H1 (cell line): ENCODE measurements around the gene AKT1S1. TPM values are rescaled to one million over a fixed set of nuclear protein-coding genes. Genes with fewer than 3 reads are reported as not detected.

Experiments used
- CTCF ChIA-PET: fragments of 300-600 bp; sonication (Branson Sonifier 250); formaldehyde crosslinking; loops from one replicate; lab custom pipeline; 2021; ENCODE audit not compliant: partially characterized antibody; lab: Charles Lee
- POLR2A ChIA-PET: fragments of 300-600 bp; sonication (Branson Sonifier 250); formaldehyde crosslinking; loops from one replicate; lab custom pipeline; 2021; ENCODE audit warnings: inconsistent platforms; ENCODE audit not compliant: partially characterized antibody; lab: Charles Lee
- DNase-seq, 2 experiments: peaks; one replicate each; pipeline versions ENCODE4 v3.0.0 to v3.0.0-alpha.2; 2010 to 2022; ENCODE audit warnings: low spot score in 2 of 2, low read depth in 1 of 2, mixed read lengths in 1 of 2
- FAIRE-seq: peaks from 2 replicates; lab custom pipeline; 2011; peaks lifted over from hg19 to GRCh38; lab: Jason Lieb, UNC
- H2AFZ ChIP-seq: 2 replicates; pipeline ENCODE4 v1.8.1; 2012; ENCODE audit warnings: low read length, inconsistent platforms
- H2AK5ac ChIP-seq: 2 replicates; pipeline ENCODE4 v1.6.1; 2013; ENCODE audit warnings: low read depth, low read length
- H2BK120ac ChIP-seq: replicated peaks from 2 replicates; pipeline ENCODE3; 2013; ENCODE audit warnings: low read depth, low read length, inconsistent platforms
- H2BK12ac ChIP-seq: 2 replicates; pipeline ENCODE4 v1.6.1; 2013; ENCODE audit warnings: low read depth, low read length
- H2BK15ac ChIP-seq: 2 replicates; pipeline ENCODE4 v1.6.1; 2013; ENCODE audit warnings: low read length
- H2BK20ac ChIP-seq: 2 replicates; pipeline ENCODE4 v1.6.1; 2013; ENCODE audit warnings: low read length
- H2BK5ac ChIP-seq: 2 replicates; pipeline ENCODE4 v1.6.1; 2013; ENCODE audit warnings: low read depth, low read length
- H3K14ac ChIP-seq: 2 replicates; pipeline ENCODE4 v1.6.1; 2013; ENCODE audit warnings: inconsistent platforms; ENCODE audit not compliant: insufficient read length
- H3K18ac ChIP-seq: 2 replicates; pipeline ENCODE4 v1.6.1; 2013; ENCODE audit warnings: low read length; ENCODE audit errors: extremely low read depth
- H3K23ac ChIP-seq: 2 replicates; pipeline ENCODE4 v1.6.1; 2013; ENCODE audit warnings: inconsistent platforms; ENCODE audit not compliant: insufficient read length
- H3K23me2 ChIP-seq: 2 replicates; pipeline ENCODE4 v1.6.1; 2013; ENCODE audit warnings: low read depth, low read length
- H3K27ac ChIP-seq: 2 replicates; pipeline ENCODE4 v1.6.1; 2011; ENCODE audit warnings: low read depth, low read length, inconsistent platforms
- H3K27me3 ChIP-seq, 4 experiments: replicated peaks in 1 of 4; 1 replicate in 1 of 4; 2 replicates in 3 of 4; pipeline versions ENCODE4 v1.6.1 to v1.8.1; 2011 to 2013; ENCODE audit warnings: low read length in 3 of 4, mild to moderate bottlenecking in 3 of 4, inconsistent platforms in 2 of 4, mixed read lengths in 2 of 4, moderate library complexity in 1 of 4; ENCODE audit not compliant: control insufficient read depth in 3 of 4, insufficient read depth in 3 of 4; ENCODE audit errors: extremely low read depth in 1 of 4
- H3K36me3 ChIP-seq, 4 experiments: 2 replicates each; pipeline versions ENCODE4 v1.6.1 to v1.8.1; 2011 to 2013; ENCODE audit warnings: mild to moderate bottlenecking in 4 of 4, low read length in 3 of 4, moderate library complexity in 2 of 4, control low read depth in 1 of 4, inconsistent platforms in 1 of 4; ENCODE audit not compliant: insufficient read depth in 4 of 4, control insufficient read depth in 2 of 4
- H3K4ac ChIP-seq: replicated peaks from 2 replicates; pipeline ENCODE3; 2013; ENCODE audit warnings: low read length, low read depth, mixed read lengths, inconsistent platforms; ENCODE audit not compliant: insufficient read length
- H3K4me1 ChIP-seq, 4 experiments: replicated peaks in 1 of 4; 1 replicate in 1 of 4; 2 replicates in 3 of 4; pipeline versions ENCODE4 v1.6.1 to v1.8.1; 2011 to 2013; ENCODE audit warnings: low read length in 3 of 4, inconsistent platforms in 2 of 4, mixed read lengths in 1 of 4; ENCODE audit not compliant: insufficient read depth in 4 of 4, control insufficient read depth in 3 of 4
- H3K4me2 ChIP-seq, 2 experiments: 2 replicates each; pipeline versions ENCODE4 v1.6.1 to v1.8.1; 2011 to 2013; ENCODE audit warnings: low read depth in 2 of 2, low read length in 2 of 2, control low read depth in 1 of 2, inconsistent platforms in 1 of 2, mild to moderate bottlenecking in 1 of 2; ENCODE audit not compliant: insufficient read depth in 1 of 2
- H3K4me3 ChIP-seq, 4 experiments: fragments of 200-600, 300-600 bp in 1 of 4; sonication (generic), shearing (Covaris generic), sonication (Bioruptor Twin) in 1 of 4; 2 replicates each; pipeline versions ENCODE4 v1.5.1 to v1.8.1; 2011 to 2016; ENCODE audit warnings: low read length in 4 of 4, low read depth in 3 of 4, control low read depth in 2 of 4, inconsistent platforms in 2 of 4, mild to moderate bottlenecking in 2 of 4, mixed read lengths in 1 of 4, moderate library complexity in 1 of 4; ENCODE audit not compliant: insufficient read depth in 2 of 4; ENCODE audit errors: extremely low read depth in 1 of 4
- H3K56ac ChIP-seq: replicated peaks from 2 replicates; pipeline ENCODE3; 2013; ENCODE audit warnings: low read depth, mild to moderate bottlenecking, mixed read lengths, low read length, inconsistent platforms; ENCODE audit not compliant: insufficient read length
- H3K79me1 ChIP-seq: 2 replicates; pipeline ENCODE4 v1.6.1; 2013; ENCODE audit warnings: low read depth, low read length, control low read depth
- H3K79me2 ChIP-seq, 2 experiments: 2 replicates each; pipeline versions ENCODE4 v1.6.1 to v1.8.1; 2012 to 2013; ENCODE audit warnings: low read length in 2 of 2, mild to moderate bottlenecking in 2 of 2, inconsistent platforms in 1 of 2; ENCODE audit not compliant: insufficient read depth in 2 of 2, control insufficient read depth in 1 of 2
- H3K9ac ChIP-seq, 4 experiments: replicated peaks in 1 of 4; 1 replicate in 1 of 4; 2 replicates in 3 of 4; pipeline versions ENCODE4 v1.6.1 to v1.8.1; 2011 to 2013; ENCODE audit warnings: low read depth in 3 of 4, low read length in 3 of 4, control low read depth in 2 of 4, mild to moderate bottlenecking in 2 of 4, moderate library complexity in 2 of 4, inconsistent platforms in 1 of 4; ENCODE audit errors: extremely low read depth in 1 of 4
- H3K9me3 ChIP-seq, 2 experiments: 2 replicates each; pipeline versions ENCODE4 v1.6.1 to v1.8.1; 2012 to 2013; ENCODE audit warnings: mild to moderate bottlenecking in 2 of 2, moderate library complexity in 2 of 2, control low read depth in 1 of 2, inconsistent platforms in 1 of 2, low read depth in 1 of 2, low read length in 1 of 2, mixed read lengths in 1 of 2; ENCODE audit not compliant: insufficient read depth in 2 of 2
- H4K20me1 ChIP-seq, 2 experiments: replicated peaks in 1 of 2; 2 replicates each; pipeline versions ENCODE3 to v1.8.1; 2011 to 2013; ENCODE audit warnings: inconsistent platforms in 2 of 2, low read length in 2 of 2, mild to moderate bottlenecking in 1 of 2; ENCODE audit not compliant: insufficient read depth in 2 of 2, control insufficient read depth in 1 of 2
- H4K5ac ChIP-seq: 2 replicates; pipeline ENCODE4 v1.6.1; 2013; ENCODE audit warnings: low read length, low read depth, mixed read lengths, inconsistent platforms; ENCODE audit not compliant: insufficient read length
- H4K8ac ChIP-seq: 2 replicates; pipeline ENCODE4 v1.8.0; 2013; ENCODE audit warnings: mild to moderate bottlenecking, moderate library complexity, low read length, inconsistent platforms; ENCODE audit not compliant: insufficient read depth; ENCODE audit errors: extremely low read depth
- H4K91ac ChIP-seq: replicated peaks from 2 replicates; pipeline ENCODE3; 2013; ENCODE audit warnings: low read length, mixed read lengths, inconsistent platforms; ENCODE audit not compliant: insufficient read length
- ASH2L ChIP-seq: fragments of 200-600, 300-600 bp; sonication (generic); IDR thresholded peaks from one replicate; pipeline ENCODE4 v1.7.1; 2017; ENCODE audit warnings: low read length
- BRCA1 ChIP-seq: IDR thresholded peaks from 2 replicates; pipeline ENCODE4 v1.6.1; 2012; ENCODE audit warnings: low read depth, low read length, improper control_type of control experiment
- EZH2 ChIP-seq: fragments of 200-600 bp; sonication (generic); IDR thresholded peaks from 2 replicates; pipeline ENCODE4 v1.7.1; 2012; ENCODE audit warnings: low read depth, mild to moderate bottlenecking, moderate library complexity, low read length, inconsistent platforms; ENCODE audit not compliant: severe bottlenecking
- SAP30 ChIP-seq: fragments of 300-600 bp; sonication (generic); IDR thresholded peaks from 2 replicates; pipeline ENCODE4 v1.7.1; 2012; ENCODE audit warnings: low read length, moderate library complexity, mild to moderate bottlenecking, inconsistent platforms; ENCODE audit not compliant: insufficient read depth, insufficient replicate concordance
- SIX5 ChIP-seq: IDR thresholded peaks from 2 replicates; pipeline ENCODE4 v1.6.1; 2011; ENCODE audit warnings: mild to moderate bottlenecking, low read depth, low read length
- SP2 ChIP-seq: IDR thresholded peaks from 2 replicates; pipeline ENCODE4 v1.6.1; 2012; ENCODE audit warnings: mild to moderate bottlenecking, low read length, inconsistent platforms
- WGBS, 2 experiments: shearing (Covaris generic) in 1 of 2; methylation state at CpG; one replicate each; pipeline versions ENCODE4 v1.1.6 to v1.1.7; 2013 to 2015; ENCODE audit warnings: low lambda C conversion rate in 2 of 2, mixed read lengths in 2 of 2, inconsistent platforms in 1 of 2, low coverage in 1 of 2, missing lambda C conversion rate in 1 of 2; ENCODE audit not compliant: insufficient replicate concordance in 2 of 2, insufficient coverage in 1 of 2, insufficient read length in 1 of 2; ENCODE audit errors: extremely low coverage in 1 of 2, missing lambda C conversion rate in 1 of 2; 5-methylcytosine and 5-hydroxymethylcytosine counted together
- polyA plus RNA-seq, 7 experiments: library from polyadenylated mRNA; depleted of rRNA in 3 of 7; stranded (reverse) in 5 of 7; unstranded in 2 of 7; fragments of >200 nt in 5 of 7; fragments of 200-250 nt in 2 of 7; gene quantifications; 1 replicate in 5 of 7; 2 replicates in 1 of 7; 4 replicates in 1 of 7; pipeline versions ENCODE4 v1.2.1 to v1.2.3, GENCODE V29; 2011 to 2013; ENCODE audit warnings: missing spikeins in 2 of 7, mixed read lengths in 2 of 7
- total RNA-seq: library from RNA; stranded (reverse); fragmentation: NEBNext Ultra II Directional; extraction: Animal tissue kit (Norgen Biotek cat#: 25700); gene quantifications from 2 replicates; pipeline ENCODE4 v1.2.1, GENCODE V29; 2021
- TF ChIP-seq, protein P1 (sequence below), 3 experiments: IDR thresholded peaks; 1 replicate in 2 of 3; 2 replicates in 1 of 3; pipeline versions ENCODE4 v1.5.1 to v1.6.1; 2011; ENCODE audit warnings: low read length in 3 of 3, mild to moderate bottlenecking in 3 of 3, inconsistent platforms in 2 of 3, low read depth in 1 of 3, moderate library complexity in 1 of 3; ENCODE audit not compliant: insufficient read depth in 1 of 3; ENCODE audit errors: control extremely low read depth in 1 of 3
- TF ChIP-seq, protein P2 (sequence below): IDR thresholded peaks from 2 replicates; pipeline ENCODE4 v1.6.1; 2012; ENCODE audit warnings: inconsistent platforms

AKT1S1 gene
- total and polyA plus RNA-seq, 2 of the 8 experiments (the other 6 are each of a cell fraction or from before 2014, with no cell fraction given): 40.7 to 45.9 TPM

DNA sequence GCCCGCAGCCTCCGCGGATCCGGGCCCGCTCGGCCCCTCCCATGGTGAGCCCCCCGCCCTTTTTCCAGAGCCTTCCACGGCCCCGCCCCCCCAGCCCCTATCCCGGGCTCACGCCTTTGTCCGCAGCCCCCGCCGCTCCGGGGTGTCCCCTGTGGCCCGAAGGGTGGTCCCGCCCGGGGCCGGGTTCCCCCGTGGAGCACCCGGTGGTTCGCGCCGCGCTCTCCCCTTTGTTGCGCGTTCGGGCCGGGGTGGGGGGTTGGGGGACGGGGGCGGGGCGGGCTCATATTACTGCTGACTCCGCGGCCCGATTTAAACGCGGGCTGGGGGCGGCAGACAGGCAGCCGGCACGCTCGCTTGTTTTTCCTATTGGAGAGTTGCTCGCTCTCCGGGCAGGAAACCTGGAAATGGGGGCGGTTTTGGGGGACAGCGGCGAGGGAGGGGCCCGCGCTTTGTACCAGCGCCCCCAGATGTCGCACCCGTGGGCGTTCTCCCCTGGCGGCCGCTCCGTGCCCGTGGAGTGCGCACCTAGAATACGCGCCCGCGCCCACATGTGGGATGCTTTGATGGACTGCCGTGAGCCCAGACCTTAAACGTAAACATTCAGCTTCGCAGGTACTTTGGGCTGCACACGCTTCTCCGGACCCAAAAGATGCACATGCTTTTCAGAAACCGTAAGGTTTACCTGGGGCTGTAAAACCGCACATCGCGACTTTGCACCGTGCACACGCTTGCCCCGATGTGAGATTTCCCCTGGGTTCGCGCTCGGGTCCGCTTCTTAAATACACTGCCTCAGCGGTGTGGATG is 25.5 kb downstream of the AKT1S1 start:
- Histone ChIP-seq H2BK20ac (no peak overlapping the region), H3K27me3 (no peaks in the 10 kb centered on the region; a peak in 1 of 7 replicates), H3K23me2 (peaks cover 10% of the 10 kb centered on the region; the same call in 1 of the 2 replicates), H4K91ac (no peak overlapping the region), H3K4me2 (peak overlapping the region; percentile 84 to 98), H4K8ac (peak overlapping the region; percentile 87; the same call in 1 of the 2 replicates), H3K4me1 (peaks cover 3 to 9% (median 6%) of the 10 kb centered on the region in 4 experiments), H2AK5ac (no peak overlapping the region), H3K4me3 (peak overlapping the region; percentile 62 to 88 (median 80)), H2BK120ac (no peak overlapping the region), H2BK12ac (no peak overlapping the region), H3K14ac (no peak overlapping the region), H3K9me3 (no peaks in the 10 kb centered on the region), H3K79me2 (peaks cover 17 to 28% of the 10 kb centered on the region in 2 experiments), H4K20me1 (peaks cover 31 to 42% of the 10 kb centered on the region in 2 experiments), H3K27ac (peak overlapping the region; percentile 87; the same call in 1 of the 2 replicates), H3K9ac (peak overlapping the region; percentile 70 to 98 (median 83); a peak in 6 of 7 replicates), H4K5ac (peak overlapping the region; percentile 45), H2BK15ac (no peak overlapping the region), H3K36me3 (peaks cover 0 to 31% (median 11%) of the 10 kb centered on the region in 4 experiments; a peak in 6 of 8 replicates), H3K56ac (no peak overlapping the region), H3K79me1 (peaks cover 18% of the 10 kb centered on the region), H3K23ac (no peak overlapping the region), H2BK5ac (no peak overlapping the region), H3K4ac (no peak overlapping the region), H3K18ac (no peak overlapping the region; the same call in none of the 2 replicates), H2AFZ (no peak overlapping the region)
- ChIA-PET CTCF (interaction anchor here (0.7 to 1.2 kb wide), 2 partner anchors 39 to 51 kb away, joined by 3 read pairs; no protein-coding TSS in a partner anchor), POLR2A (interaction anchor here (1.1 to 12.4 kb wide), 24 partner anchors 7 to 167 kb away, joined by 3 to 247 read pairs (median 6); partner anchors contain the start of genes ADM5, AP2A1, ATF5 and CPT1C)
- WGBS, 2 experiments: 10% methylated on average over 35 of the region's 78 CpGs; no CpG with 5 or more reads in 1 of the 2 experiments
- no peak for FAIRE-seq
- DNase-seq: peak in 1 of 2 experiments; percentile 69
- TF ChIP-seq, protein P1, sequence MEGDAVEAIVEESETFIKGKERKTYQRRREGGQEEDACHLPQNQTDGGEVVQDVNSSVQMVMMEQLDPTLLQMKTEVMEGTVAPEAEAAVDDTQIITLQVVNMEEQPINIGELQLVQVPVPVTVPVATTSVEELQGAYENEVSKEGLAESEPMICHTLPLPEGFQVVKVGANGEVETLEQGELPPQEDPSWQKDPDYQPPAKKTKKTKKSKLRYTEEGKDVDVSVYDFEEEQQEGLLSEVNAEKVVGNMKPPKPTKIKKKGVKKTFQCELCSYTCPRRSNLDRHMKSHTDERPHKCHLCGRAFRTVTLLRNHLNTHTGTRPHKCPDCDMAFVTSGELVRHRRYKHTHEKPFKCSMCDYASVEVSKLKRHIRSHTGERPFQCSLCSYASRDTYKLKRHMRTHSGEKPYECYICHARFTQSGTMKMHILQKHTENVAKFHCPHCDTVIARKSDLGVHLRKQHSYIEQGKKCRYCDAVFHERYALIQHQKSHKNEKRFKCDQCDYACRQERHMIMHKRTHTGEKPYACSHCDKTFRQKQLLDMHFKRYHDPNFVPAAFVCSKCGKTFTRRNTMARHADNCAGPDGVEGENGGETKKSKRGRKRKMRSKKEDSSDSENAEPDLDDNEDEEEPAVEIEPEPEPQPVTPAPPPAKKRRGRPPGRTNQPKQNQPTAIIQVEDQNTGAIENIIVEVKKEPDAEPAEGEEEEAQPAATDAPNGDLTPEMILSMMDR (IDR thresholded peaks at IDR 0.05; ENCODE audit: control extremely low read depth in 1 of 3, insufficient read depth in 1 of 3, low read depth in 1 of 3, low read length in 3 of 3): no peak
- TF ChIP-seq BRCA1 (no peak), ASH2L (peak; percentile 41), SP2 (no peak), SIX5 (no peak), EZH2 (no peak), SAP30 (peak; percentile 84)
- TF ChIP-seq, protein P2, sequence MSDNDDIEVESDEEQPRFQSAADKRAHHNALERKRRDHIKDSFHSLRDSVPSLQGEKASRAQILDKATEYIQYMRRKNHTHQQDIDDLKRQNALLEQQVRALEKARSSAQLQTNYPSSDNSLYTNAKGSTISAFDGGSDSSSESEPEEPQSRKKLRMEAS: 0 out of 2 replicates have a peak, but pooled peaks have one; percentile 13
